HepG2 (cell line): ENCODE data around the gene MIF. TPM values are rescaled to one million over a fixed set of nuclear protein-coding genes. Genes with fewer than 3 reads are reported as not detected.

ENCODE experiments used
- ATAC-seq: fragments of 200-7000 bp; cut with Tn5 transposase; 3 replicates; pipeline ENCODE4 v1.9.1; 2020; ENCODE audit warnings: mild to moderate bottlenecking, moderate library complexity
- BruUV-seq: library from RNA; stranded (reverse); fragments of 400-500 nt; replicated peaks from 2 replicates; lab custom pipeline; 2021; lab: Mats Ljungman, UMichigan
- CTCF ChIA-PET: fragments of 300-600 bp; formaldehyde crosslinking; extraction: SDS; loops from one replicate; lab custom pipeline; 2021; ENCODE audit warnings: low total read pairs, inconsistent platforms, low intra/inter-chr PET ratio; lab: Yijun Ruan, JAX
- POLR2A ChIA-PET: fragments of 350-600 bp; sonication (Branson Sonifier 250); formaldehyde crosslinking; loops from one replicate; lab custom pipeline; 2020; ENCODE audit warnings: antibody characterized with exemption, inconsistent platforms; lab: Yijun Ruan, JAX
- DNase-seq: peaks from one replicate; pipeline ENCODE4 v3.0.0-alpha.2; 2015; ENCODE audit warnings: low spot score
- FAIRE-seq: peaks from 3 replicates; lab custom pipeline; 2011; peaks lifted over from hg19 to GRCh38; lab: Jason Lieb, UNC
- H2AFZ ChIP-seq: one replicate; pipeline ENCODE4 v1.6.1; 2011; ENCODE audit warnings: low read length, inconsistent platforms
- H3K27ac ChIP-seq: fragments of 300-600 bp; 3 replicates; pipeline ENCODE4 v1.8.0; 2011; ENCODE audit warnings: mixed run types, mild to moderate bottlenecking, mixed read lengths, low read length, inconsistent platforms; ENCODE audit not compliant: insufficient read depth; ENCODE audit errors: extremely low read length
- H3K27me3 ChIP-seq, 2 experiments: fragments of 200-600 bp in 1 of 2; 2 replicates in 1 of 2; 3 replicates in 1 of 2; pipeline versions ENCODE4 v1.6.0 to v1.8.0; 2011; ENCODE audit warnings: low read length in 2 of 2, mild to moderate bottlenecking in 2 of 2, moderate library complexity in 2 of 2, inconsistent platforms in 1 of 2; ENCODE audit not compliant: insufficient read depth in 2 of 2, control insufficient read depth in 1 of 2
- H3K36me3 ChIP-seq, 2 experiments: fragments of 200-600 bp in 1 of 2; replicated peaks in 1 of 2; 2 replicates in 1 of 2; 3 replicates in 1 of 2; pipeline versions ENCODE4 v1.5.1 to v1.8.0; 2011; ENCODE audit warnings: low read length in 2 of 2, inconsistent platforms in 1 of 2; ENCODE audit not compliant: insufficient read depth in 2 of 2, control insufficient read depth in 1 of 2
- H3K4me1 ChIP-seq: 2 replicates; pipeline ENCODE4 v1.5.1; 2012; ENCODE audit warnings: low read length, inconsistent platforms; ENCODE audit not compliant: insufficient read depth
- H3K4me2 ChIP-seq: 2 replicates; pipeline ENCODE4 v1.6.0; 2011; ENCODE audit warnings: low read depth, low read length, inconsistent platforms
- H3K4me3 ChIP-seq, 3 experiments: fragments of 200-600 bp in 1 of 3; sonication (generic), shearing (Covaris generic) in 1 of 3; replicated peaks in 1 of 3; 2 replicates each; pipeline ENCODE4 v1.5.1; 2011 to 2016; ENCODE audit warnings: low read length in 3 of 3, inconsistent platforms in 2 of 3, low read depth in 2 of 3, mild to moderate bottlenecking in 2 of 3, control low read depth in 1 of 3, mixed read lengths in 1 of 3; ENCODE audit not compliant: insufficient read depth in 1 of 3
- H3K79me2 ChIP-seq: one replicate; pipeline ENCODE4 v1.6.1; 2011; ENCODE audit warnings: low read length, inconsistent platforms; ENCODE audit not compliant: insufficient read depth
- H3K9ac ChIP-seq: 2 replicates; pipeline ENCODE4 v1.6.0; 2011; ENCODE audit warnings: mild to moderate bottlenecking, low read depth, low read length, inconsistent platforms; ENCODE audit not compliant: insufficient read depth
- H3K9me3 ChIP-seq: 2 replicates; pipeline ENCODE4 v1.5.1; 2012; ENCODE audit warnings: mild to moderate bottlenecking, low read length
- H4K20me1 ChIP-seq: 2 replicates; pipeline ENCODE4 v1.6.0; 2011; ENCODE audit warnings: inconsistent platforms, mild to moderate bottlenecking, low read length, moderate library complexity; ENCODE audit not compliant: insufficient read depth
- GZF1 ChIP-seq: sonication (generic); formaldehyde crosslinking; IDR thresholded peaks from 2 replicates; pipeline ENCODE4 v1.5.1; 2020; ENCODE audit warnings: mild to moderate bottlenecking, missing genetic modification reagents
- NFE2L2 ChIP-seq: fragments of 150-350 bp; IDR thresholded peaks from 2 replicates; pipeline ENCODE4 v1.6.1; 2014; ENCODE audit warnings: low read length
- NPAS2 ChIP-seq: sonication (generic); formaldehyde crosslinking; IDR thresholded peaks from 2 replicates; pipeline ENCODE4 v1.8.0; 2022; ENCODE audit warnings: mild to moderate bottlenecking, missing genetic modification reagents, borderline replicate concordance
- ZFP36L2 ChIP-seq: sonication (generic); formaldehyde crosslinking; IDR thresholded peaks from 2 replicates; pipeline ENCODE4 v1.4.0; 2020; ENCODE audit warnings: missing genetic modification reagents
- ZFP82 ChIP-seq: sonication (generic); formaldehyde crosslinking; IDR thresholded peaks from 2 replicates; pipeline ENCODE4 v1.5.1; 2020; ENCODE audit warnings: mild to moderate bottlenecking, missing genetic modification reagents, borderline replicate concordance
- ZNF24 ChIP-seq: fragments of 450-650 bp; IDR thresholded peaks from 2 replicates; pipeline ENCODE4 v1.6.1; 2017; ENCODE audit warnings: antibody characterized with exemption, mild to moderate bottlenecking
- ZNF3 ChIP-seq: IDR thresholded peaks from 2 replicates; pipeline ENCODE4 v1.7.0; 2017; ENCODE audit warnings: inconsistent platforms
- ZSCAN21 ChIP-seq: sonication (generic); formaldehyde crosslinking; IDR thresholded peaks from 2 replicates; pipeline ENCODE4 v1.8.0; 2022; ENCODE audit warnings: mild to moderate bottlenecking, missing genetic modification reagents, moderate library complexity, borderline replicate concordance
- WGBS: methylation state at CpG from one replicate; pipeline ENCODE4 v1.1.6; 2017; ENCODE audit warnings: low lambda C conversion rate; 5-methylcytosine and 5-hydroxymethylcytosine counted together
- in situ Hi-C: cut with HindIII; loops from 2 replicates; pipeline ENCODE4 v1.10.0; 2017; ENCODE audit warnings: low pct_unique_long_range_greater_than_20kb; ENCODE audit not compliant: extremely low pct_ligation_motif_present
- intact Hi-C: fragments of 100-400 bp; cut with micrococcal nuclease; formaldehyde crosslinking; loops from one replicate; pipeline ENCODE4 v1.10.0; 2022; ENCODE audit not compliant: unreplicated experiment
- polyA plus RNA-seq, 8 experiments: library from polyadenylated mRNA; depleted of rRNA in 3 of 8; stranded (reverse) in 7 of 8; unstranded in 1 of 8; fragments of >200 nt; fragmentation: Illumina TruSeq in 4 of 8; extraction: Trizol in 4 of 8; gene quantifications; 2 replicates each; pipeline versions ENCODE4 v1.2.1 to v1.2.3, GENCODE V29; 2011 to 2016; ENCODE audit warnings: low read depth in 4 of 8, missing spikeins in 1 of 8, mixed read lengths in 1 of 8; ENCODE audit not compliant: insufficient read depth in 1 of 8
- total RNA-seq, 5 experiments: library from RNA; depleted of rRNA; stranded (reverse); fragments of >200 nt; fragmentation: Illumina TruSeq; extraction: Trizol; gene quantifications; 2 replicates each; pipeline ENCODE4 v1.2.3, GENCODE V29; 2016; ENCODE audit warnings: low read depth in 1 of 5
- TF ChIP-seq, protein P1 (sequence below): sonication (generic); formaldehyde crosslinking; conservative IDR thresholded peaks from 2 replicates; pipeline ENCODE4 v1.4.0; 2020; ENCODE audit warnings: missing genetic modification reagents
- TF ChIP-seq, protein P2 (sequence below): sonication (generic); formaldehyde crosslinking; IDR thresholded peaks from 2 replicates; pipeline ENCODE4 v1.5.0; 2020; ENCODE audit warnings: missing genetic modification reagents
- TF ChIP-seq, protein P3 (sequence below): IDR thresholded peaks from 2 replicates; pipeline ENCODE4 v1.6.1; 2016; ENCODE audit warnings: mild to moderate bottlenecking, missing biosample characterization, missing genetic modification reagents
- TF ChIP-seq, protein P4 (sequence below): sonication (generic); formaldehyde crosslinking; IDR thresholded peaks from 2 replicates; pipeline ENCODE4 v1.5.0; 2020; ENCODE audit warnings: mild to moderate bottlenecking, missing genetic modification reagents
- TF ChIP-seq, protein P5 (sequence below): sonication (generic); formaldehyde crosslinking; IDR thresholded peaks from 2 replicates; pipeline ENCODE4 v1.4.0; 2020; ENCODE audit warnings: missing genetic modification reagents, borderline replicate concordance
- TF ChIP-seq, protein P6 (sequence below): sonication (generic); formaldehyde crosslinking; IDR thresholded peaks from 2 replicates; pipeline ENCODE4 v1.5.0; 2020; ENCODE audit warnings: missing genetic modification reagents, mild to moderate bottlenecking, borderline replicate concordance

Gene MIF
- total and polyA plus RNA-seq, 2 of the 13 experiments (the other 11 are each of a cell fraction or from before 2014, with no cell fraction given) = 634 to 675 TPM

DNA sequence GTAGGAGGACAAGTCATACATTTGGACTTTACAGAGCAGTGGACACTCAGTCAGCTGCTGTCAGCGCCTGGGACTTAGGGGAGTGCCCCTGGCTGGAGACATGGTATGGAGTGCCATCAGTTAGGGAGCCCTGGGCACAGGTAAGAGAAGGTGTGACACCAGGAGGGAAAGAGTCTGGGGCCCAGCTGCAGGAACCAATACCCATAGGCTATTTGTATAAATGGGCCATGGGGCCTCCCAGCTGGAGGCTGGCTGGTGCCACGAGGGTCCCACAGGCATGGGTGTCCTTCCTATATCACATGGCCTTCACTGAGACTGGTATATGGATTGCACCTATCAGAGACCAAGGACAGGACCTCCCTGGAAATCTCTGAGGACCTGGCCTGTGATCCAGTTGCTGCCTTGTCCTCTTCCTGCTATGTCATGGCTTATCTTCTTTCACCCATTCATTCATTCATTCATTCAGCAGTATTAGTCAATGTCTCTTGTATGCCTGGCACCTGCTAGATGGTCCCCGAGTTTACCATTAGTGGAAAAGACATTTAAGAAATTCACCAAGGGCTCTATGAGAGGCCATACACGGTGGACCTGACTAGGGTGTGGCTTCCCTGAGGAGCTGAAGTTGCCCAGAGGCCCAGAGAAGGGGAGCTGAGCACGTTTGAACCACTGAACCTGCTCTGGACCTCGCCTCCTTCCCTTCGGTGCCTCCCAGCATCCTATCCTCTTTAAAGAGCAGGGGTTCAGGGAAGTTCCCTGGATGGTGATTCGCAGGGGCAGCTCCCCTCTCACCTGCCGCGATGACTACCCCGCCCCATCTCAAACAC is 850 bp upstream of the MIF start:
- intact Hi-C loops = no loop called here
- WGBS = 28% methylated on average over 7 of the region's 11 CpGs
- TF ChIP-seq ZSCAN21 (CRISPR knock-in tag) (0 out of 2 replicates have a peak, but pooled peaks have one; percentile 5), NFE2L2 (no peak), ZFP82 (CRISPR knock-in tag) (peak; percentile 88; the same call in 1 of the 2 replicates), NPAS2 (no peak), ZNF3 (CRISPR knock-in tag) (no peak), GZF1 (CRISPR knock-in tag) (no peak), ZFP36L2 (CRISPR knock-in tag) (no peak), ZNF24 (peak; percentile 86)
- TF ChIP-seq, protein P1, sequence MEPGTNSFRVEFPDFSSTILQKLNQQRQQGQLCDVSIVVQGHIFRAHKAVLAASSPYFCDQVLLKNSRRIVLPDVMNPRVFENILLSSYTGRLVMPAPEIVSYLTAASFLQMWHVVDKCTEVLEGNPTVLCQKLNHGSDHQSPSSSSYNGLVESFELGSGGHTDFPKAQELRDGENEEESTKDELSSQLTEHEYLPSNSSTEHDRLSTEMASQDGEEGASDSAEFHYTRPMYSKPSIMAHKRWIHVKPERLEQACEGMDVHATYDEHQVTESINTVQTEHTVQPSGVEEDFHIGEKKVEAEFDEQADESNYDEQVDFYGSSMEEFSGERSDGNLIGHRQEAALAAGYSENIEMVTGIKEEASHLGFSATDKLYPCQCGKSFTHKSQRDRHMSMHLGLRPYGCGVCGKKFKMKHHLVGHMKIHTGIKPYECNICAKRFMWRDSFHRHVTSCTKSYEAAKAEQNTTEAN (CRISPR knock-in tag) = no peak
- TF ChIP-seq, protein P2, sequence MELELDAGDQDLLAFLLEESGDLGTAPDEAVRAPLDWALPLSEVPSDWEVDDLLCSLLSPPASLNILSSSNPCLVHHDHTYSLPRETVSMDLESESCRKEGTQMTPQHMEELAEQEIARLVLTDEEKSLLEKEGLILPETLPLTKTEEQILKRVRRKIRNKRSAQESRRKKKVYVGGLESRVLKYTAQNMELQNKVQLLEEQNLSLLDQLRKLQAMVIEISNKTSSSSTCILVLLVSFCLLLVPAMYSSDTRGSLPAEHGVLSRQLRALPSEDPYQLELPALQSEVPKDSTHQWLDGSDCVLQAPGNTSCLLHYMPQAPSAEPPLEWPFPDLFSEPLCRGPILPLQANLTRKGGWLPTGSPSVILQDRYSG (CRISPR knock-in tag) = 0 out of 2 replicates have a peak, but pooled peaks have one; percentile 6
- TF ChIP-seq, protein P3, sequence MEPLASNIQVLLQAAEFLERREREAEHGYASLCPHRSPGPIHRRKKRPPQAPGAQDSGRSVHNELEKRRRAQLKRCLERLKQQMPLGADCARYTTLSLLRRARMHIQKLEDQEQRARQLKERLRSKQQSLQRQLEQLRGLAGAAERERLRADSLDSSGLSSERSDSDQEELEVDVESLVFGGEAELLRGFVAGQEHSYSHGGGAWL (CRISPR knock-in tag) = no peak
- TF ChIP-seq, protein P4, sequence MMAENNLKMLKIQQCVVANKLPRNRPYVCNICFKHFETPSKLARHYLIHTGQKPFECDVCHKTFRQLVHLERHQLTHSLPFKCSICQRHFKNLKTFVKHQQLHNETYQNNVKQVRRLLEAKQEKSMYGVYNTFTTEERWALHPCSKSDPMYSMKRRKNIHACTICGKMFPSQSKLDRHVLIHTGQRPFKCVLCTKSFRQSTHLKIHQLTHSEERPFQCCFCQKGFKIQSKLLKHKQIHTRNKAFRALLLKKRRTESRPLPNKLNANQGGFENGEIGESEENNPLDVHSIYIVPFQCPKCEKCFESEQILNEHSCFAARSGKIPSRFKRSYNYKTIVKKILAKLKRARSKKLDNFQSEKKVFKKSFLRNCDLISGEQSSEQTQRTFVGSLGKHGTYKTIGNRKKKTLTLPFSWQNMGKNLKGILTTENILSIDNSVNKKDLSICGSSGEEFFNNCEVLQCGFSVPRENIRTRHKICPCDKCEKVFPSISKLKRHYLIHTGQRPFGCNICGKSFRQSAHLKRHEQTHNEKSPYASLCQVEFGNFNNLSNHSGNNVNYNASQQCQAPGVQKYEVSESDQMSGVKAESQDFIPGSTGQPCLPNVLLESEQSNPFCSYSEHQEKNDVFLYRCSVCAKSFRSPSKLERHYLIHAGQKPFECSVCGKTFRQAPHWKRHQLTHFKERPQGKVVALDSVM (CRISPR knock-in tag) = peak; percentile 6; the same call in 1 of the 2 replicates
- TF ChIP-seq, protein P5, sequence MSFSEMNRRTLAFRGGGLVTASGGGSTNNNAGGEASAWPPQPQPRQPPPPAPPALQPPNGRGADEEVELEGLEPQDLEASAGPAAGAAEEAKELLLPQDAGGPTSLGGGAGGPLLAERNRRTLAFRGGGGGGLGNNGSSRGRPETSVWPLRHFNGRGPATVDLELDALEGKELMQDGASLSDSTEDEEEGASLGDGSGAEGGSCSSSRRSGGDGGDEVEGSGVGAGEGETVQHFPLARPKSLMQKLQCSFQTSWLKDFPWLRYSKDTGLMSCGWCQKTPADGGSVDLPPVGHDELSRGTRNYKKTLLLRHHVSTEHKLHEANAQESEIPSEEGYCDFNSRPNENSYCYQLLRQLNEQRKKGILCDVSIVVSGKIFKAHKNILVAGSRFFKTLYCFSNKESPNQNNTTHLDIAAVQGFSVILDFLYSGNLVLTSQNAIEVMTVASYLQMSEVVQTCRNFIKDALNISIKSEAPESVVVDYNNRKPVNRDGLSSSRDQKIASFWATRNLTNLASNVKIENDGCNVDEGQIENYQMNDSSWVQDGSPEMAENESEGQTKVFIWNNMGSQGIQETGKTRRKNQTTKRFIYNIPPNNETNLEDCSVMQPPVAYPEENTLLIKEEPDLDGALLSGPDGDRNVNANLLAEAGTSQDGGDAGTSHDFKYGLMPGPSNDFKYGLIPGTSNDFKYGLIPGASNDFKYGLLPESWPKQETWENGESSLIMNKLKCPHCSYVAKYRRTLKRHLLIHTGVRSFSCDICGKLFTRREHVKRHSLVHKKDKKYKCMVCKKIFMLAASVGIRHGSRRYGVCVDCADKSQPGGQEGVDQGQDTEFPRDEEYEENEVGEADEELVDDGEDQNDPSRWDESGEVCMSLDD (CRISPR knock-in tag) = no peak
- TF ChIP-seq, protein P6, sequence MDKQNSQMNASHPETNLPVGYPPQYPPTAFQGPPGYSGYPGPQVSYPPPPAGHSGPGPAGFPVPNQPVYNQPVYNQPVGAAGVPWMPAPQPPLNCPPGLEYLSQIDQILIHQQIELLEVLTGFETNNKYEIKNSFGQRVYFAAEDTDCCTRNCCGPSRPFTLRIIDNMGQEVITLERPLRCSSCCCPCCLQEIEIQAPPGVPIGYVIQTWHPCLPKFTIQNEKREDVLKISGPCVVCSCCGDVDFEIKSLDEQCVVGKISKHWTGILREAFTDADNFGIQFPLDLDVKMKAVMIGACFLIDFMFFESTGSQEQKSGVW = 0 out of 2 replicates have a peak, but pooled peaks have one; percentile 2

More for the DNA sequence above, 850 bp upstream of the MIF start:
- in situ Hi-C loops = no loop called here
- ChIA-PET CTCF (interaction anchor here (1.4 kb wide), 1 partner anchor 32 kb away, joined by 7 read pairs; no protein-coding TSS in a partner anchor), POLR2A (interaction anchor here (0.9 to 2.6 kb wide), 15 partner anchors 8 to 288 kb away, joined by 3 to 84 read pairs (median 5); partner anchors contain the start of genes CHCHD10, SLC2A11 and SUSD2)
- Histone ChIP-seq H3K36me3 (peaks cover 5 to 17% of the 10 kb centered on the region in 2 experiments; a peak in 4 of 5 replicates), H3K27me3 (no peaks in the 10 kb centered on the region; a peak in 1 of 5 replicates), H3K79me2 (peaks cover 16% of the 10 kb centered on the region), H4K20me1 (peaks cover 14% of the 10 kb centered on the region; the same call in 1 of the 2 replicates), H3K4me3 (peak overlapping the region; percentile 78 to 86 (median 85)), H3K4me2 (peak overlapping the region; percentile 99), H3K9ac (peak overlapping the region; percentile 87), H3K9me3 (no peaks in the 10 kb centered on the region), H2AFZ (no peak overlapping the region), H3K27ac (peak overlapping the region; percentile 96), H3K4me1 (peaks cover 55% of the 10 kb centered on the region)
- FAIRE-seq = no peak
- no peak for ATAC-seq
- BruUV-seq = TSS peak; percentile 70
- DNase-seq = no peak
